WTC11 (cell line): ENCODE measurements around the gene CLIC2. TPM values are rescaled to one million over a fixed set of nuclear protein-coding genes. Genes with fewer than 3 reads are reported as not detected.

Experiments
- ATAC-seq: fragments of 200-7000 bp; cut with Tn5 transposase; 2 replicates; pipeline ENCODE4 v1.10.0; 2021; ENCODE audit warnings: mild to moderate bottlenecking, moderate library complexity
- CTCF ChIA-PET: fragments of 300-600 bp; sonication (Branson Sonifier 250); formaldehyde crosslinking; loops from one replicate; lab custom pipeline; 2021; ENCODE audit warnings: antibody characterized with exemption; lab: Charles Lee
- POLR2A ChIA-PET: fragments of 350-600 bp; sonication (Branson Sonifier 250); formaldehyde crosslinking; loops from one replicate; lab custom pipeline; 2021; ENCODE audit warnings: antibody characterized with exemption; lab: Charles Lee
- DNase-seq: peaks from one replicate; pipeline ENCODE4 v3.0.0; 2021; ENCODE audit warnings: low spot score
- H3K27ac Mint-ChIP-seq: 2 replicates; pipeline ENCODE4 v1.8.0; 2021; ENCODE audit warnings: mixed read lengths
- H3K27me3 Mint-ChIP-seq: 2 replicates; pipeline ENCODE4 v1.8.0; 2021; ENCODE audit warnings: low read depth, mild to moderate bottlenecking, moderate library complexity, mixed read lengths
- H3K36me3 Mint-ChIP-seq: 2 replicates; pipeline ENCODE4 v1.8.0; 2021; ENCODE audit warnings: mixed read lengths
- H3K4me1 Mint-ChIP-seq: 2 replicates; pipeline ENCODE4 v1.8.0; 2022; ENCODE audit warnings: mixed read lengths
- H3K4me3 Mint-ChIP-seq: 2 replicates; pipeline ENCODE4 v1.8.0; 2021; ENCODE audit warnings: mild to moderate bottlenecking, moderate library complexity, mixed read lengths
- H3K9me3 Mint-ChIP-seq: 2 replicates; pipeline ENCODE4 v1.8.0; 2021; ENCODE audit warnings: mixed read lengths
- ARID4B ChIP-seq: sonication (generic); formaldehyde crosslinking; IDR thresholded peaks from 2 replicates; pipeline ENCODE4 v1.8.0; 2023; ENCODE audit warnings: missing genetic modification reagents, mild to moderate bottlenecking, borderline replicate concordance
- ATF2 ChIP-seq: sonication (generic); formaldehyde crosslinking; IDR thresholded peaks from 2 replicates; pipeline ENCODE4 v1.8.1; 2022; ENCODE audit warnings: low read depth, missing genetic modification reagents, borderline replicate concordance
- CBFB ChIP-seq: sonication (generic); formaldehyde crosslinking; IDR thresholded peaks from 2 replicates; pipeline ENCODE4 v1.8.1; 2022; ENCODE audit warnings: mild to moderate bottlenecking, low read depth, missing genetic modification reagents
- CREB1 ChIP-seq: sonication (generic); formaldehyde crosslinking; IDR thresholded peaks from 2 replicates; pipeline ENCODE4 v1.8.0; 2023; ENCODE audit warnings: mild to moderate bottlenecking, missing genetic modification reagents
- CREM ChIP-seq: sonication (generic); formaldehyde crosslinking; IDR thresholded peaks from 2 replicates; pipeline ENCODE4 v1.8.1; 2022; ENCODE audit warnings: mild to moderate bottlenecking, missing genetic modification reagents, moderate library complexity
- E2F1 ChIP-seq: sonication (generic); formaldehyde crosslinking; IDR thresholded peaks from 2 replicates; pipeline ENCODE4 v1.8.0; 2022; ENCODE audit warnings: mild to moderate bottlenecking, missing genetic modification reagents
- E2F4 ChIP-seq: sonication (generic); formaldehyde crosslinking; IDR thresholded peaks from 2 replicates; pipeline ENCODE4 v1.8.1; 2022; ENCODE audit warnings: low read depth, mild to moderate bottlenecking, moderate library complexity, missing genetic modification reagents, borderline replicate concordance
- ETV6 ChIP-seq: sonication (generic); formaldehyde crosslinking; IDR thresholded peaks from 2 replicates; pipeline ENCODE4 v1.8.1; 2022; ENCODE audit warnings: mild to moderate bottlenecking, missing genetic modification reagents
- FOXJ3 ChIP-seq: sonication (generic); formaldehyde crosslinking; IDR thresholded peaks from 2 replicates; pipeline ENCODE4 v1.9.0; 2021; ENCODE audit warnings: missing genetic modification reagents, mild to moderate bottlenecking, borderline replicate concordance
- JAZF1 ChIP-seq: fragments of 250-450 bp; sonication (Bioruptor Pico); IDR thresholded peaks from 2 replicates; pipeline ENCODE4 v1.9.0; 2021; ENCODE audit warnings: moderate library complexity, mild to moderate bottlenecking, inconsistent platforms
- PRDM15 ChIP-seq: sonication (generic); formaldehyde crosslinking; IDR thresholded peaks from 2 replicates; pipeline ENCODE4 v1.8.0; 2022; ENCODE audit warnings: missing genetic modification reagents
- SP1 ChIP-seq: sonication (generic); formaldehyde crosslinking; conservative IDR thresholded peaks from 2 replicates; pipeline ENCODE4 v1.8.1; 2022; ENCODE audit warnings: missing genetic modification reagents
- ZMAT4 ChIP-seq: fragments of 250-450 bp; sonication (Bioruptor Pico); IDR thresholded peaks from 2 replicates; pipeline ENCODE4 v1.9.0; 2021; ENCODE audit warnings: mild to moderate bottlenecking
- ZNF281 ChIP-seq: sonication (generic); formaldehyde crosslinking; IDR thresholded peaks from 2 replicates; pipeline ENCODE4 v1.8.0; 2023; ENCODE audit warnings: mild to moderate bottlenecking, missing genetic modification reagents
- ZNF425 ChIP-seq: fragments of 250-450 bp; sonication (Bioruptor Pico); conservative IDR thresholded peaks from 2 replicates; pipeline ENCODE4 v1.9.0; 2021; ENCODE audit warnings: mild to moderate bottlenecking
- total RNA-seq: library from RNA; stranded (reverse); gene quantifications from 3 replicates; pipeline ENCODE4 v1.2.3, GENCODE V29; 2021

Gene CLIC2
- total RNA-seq, 1 experiment from 2014 or later: 0.66 TPM

GRCh38 chrX:155313766-155314165, 20.6 kb downstream of the CLIC2 start:
- no peak for TF ChIP-seq CREB1 (CRISPR knock-in tag)
- TF ChIP-seq JAZF1: no peak
- no peak for TF ChIP-seq ZMAT4
- TF ChIP-seq CREM (CRISPR knock-in tag): no peak
- no peak for TF ChIP-seq SP1 (CRISPR knock-in tag)
- no peak for TF ChIP-seq E2F1 (CRISPR knock-in tag)
- no peak for TF ChIP-seq ATF2 (CRISPR knock-in tag)
- TF ChIP-seq ARID4B: no peak
- TF ChIP-seq PRDM15 (CRISPR knock-in tag): no peak
- no peak for TF ChIP-seq ETV6 (CRISPR knock-in tag)
- DNase-seq (no peak), ATAC-seq (no peak)
- ChIA-PET CTCF (no interaction called here), POLR2A (no interaction called here)
- Mint-ChIP-seq H3K36me3 (peaks cover 11% of the 10 kb centered on the region), H3K4me1 (peaks cover 15% of the 10 kb centered on the region), H3K27me3 (no peaks in the 10 kb centered on the region; the same call in 1 of the 2 replicates), H3K27ac (no peak overlapping the region), H3K4me3 (no peak overlapping the region), H3K9me3 (peaks cover 16% of the 10 kb centered on the region)

- ChIA-PET CTCF (no interaction called here), POLR2A (no interaction called here)
- no peaks in the 10 kb centered on the region for H3K36me3 Mint-ChIP-seq
- no peak for TF ChIP-seq ZNF281 (CRISPR knock-in tag)
- no peak for TF ChIP-seq CBFB (CRISPR knock-in tag)
- TF ChIP-seq ZNF425 (CRISPR knock-in tag): no peak
- no peak for TF ChIP-seq FOXJ3 (CRISPR knock-in tag)
- TF ChIP-seq E2F4 (CRISPR knock-in tag): no peak
- ATAC-seq (no peak), DNase-seq (no peak)
- peaks cover 3% of the 10 kb centered on the region; the same call in 1 of the 2 replicates for H3K9me3 Mint-ChIP-seq
- no peak overlapping the region for H3K4me3 Mint-ChIP-seq
- no peaks in the 10 kb centered on the region; the same call in 1 of the 2 replicates for H3K27me3 Mint-ChIP-seq
- no peak overlapping the region for H3K27ac Mint-ChIP-seq
- H3K4me1 Mint-ChIP-seq: no peaks in the 10 kb centered on the region
Measured at GRCh38 chrX:155293771-155294170, 40.6 kb downstream of the CLIC2 start.
